WTC11 (cell line): ENCODE data around the gene RAB40B. TPM values are rescaled to one million over a fixed set of nuclear protein-coding genes. Genes with fewer than 3 reads are reported as not detected.

ENCODE experiments used
- ATAC-seq: fragments of 200-7000 bp; cut with Tn5 transposase; 2 replicates; pipeline ENCODE4 v1.10.0; 2021; ENCODE audit warnings: mild to moderate bottlenecking, moderate library complexity
- CTCF ChIA-PET: fragments of 300-600 bp; sonication (Branson Sonifier 250); formaldehyde crosslinking; loops from one replicate; lab custom pipeline; 2021; ENCODE audit warnings: antibody characterized with exemption; lab: Charles Lee
- POLR2A ChIA-PET: fragments of 350-600 bp; sonication (Branson Sonifier 250); formaldehyde crosslinking; loops from one replicate; lab custom pipeline; 2021; ENCODE audit warnings: antibody characterized with exemption; lab: Charles Lee
- DNase-seq: peaks from one replicate; pipeline ENCODE4 v3.0.0; 2021; ENCODE audit warnings: low spot score
- H3K27ac Mint-ChIP-seq: 2 replicates; pipeline ENCODE4 v1.8.0; 2021; ENCODE audit warnings: mixed read lengths
- H3K27me3 Mint-ChIP-seq: 2 replicates; pipeline ENCODE4 v1.8.0; 2021; ENCODE audit warnings: low read depth, mild to moderate bottlenecking, moderate library complexity, mixed read lengths
- H3K36me3 Mint-ChIP-seq: 2 replicates; pipeline ENCODE4 v1.8.0; 2021; ENCODE audit warnings: mixed read lengths
- H3K4me1 Mint-ChIP-seq: 2 replicates; pipeline ENCODE4 v1.8.0; 2022; ENCODE audit warnings: mixed read lengths
- H3K4me3 Mint-ChIP-seq: 2 replicates; pipeline ENCODE4 v1.8.0; 2021; ENCODE audit warnings: mild to moderate bottlenecking, moderate library complexity, mixed read lengths
- H3K9me3 Mint-ChIP-seq: 2 replicates; pipeline ENCODE4 v1.8.0; 2021; ENCODE audit warnings: mixed read lengths
- AFF4 ChIP-seq: sonication (generic); formaldehyde crosslinking; IDR thresholded peaks from 2 replicates; pipeline ENCODE4 v1.8.1; 2023; ENCODE audit warnings: mild to moderate bottlenecking, missing genetic modification reagents, borderline replicate concordance
- CREM ChIP-seq: sonication (generic); formaldehyde crosslinking; IDR thresholded peaks from 2 replicates; pipeline ENCODE4 v1.8.1; 2022; ENCODE audit warnings: mild to moderate bottlenecking, missing genetic modification reagents, moderate library complexity
- FOXK1 ChIP-seq: sonication (generic); formaldehyde crosslinking; IDR thresholded peaks from 2 replicates; pipeline ENCODE4 v1.8.0; 2022; ENCODE audit warnings: mild to moderate bottlenecking, moderate library complexity, missing genetic modification reagents
- GABPB1 ChIP-seq: sonication (generic); formaldehyde crosslinking; IDR thresholded peaks from 2 replicates; pipeline ENCODE4 v1.8.1; 2023; ENCODE audit warnings: mild to moderate bottlenecking, missing genetic modification reagents
- KAT7 ChIP-seq: sonication (generic); formaldehyde crosslinking; IDR thresholded peaks from 2 replicates; pipeline ENCODE4 v1.8.1; 2023; ENCODE audit warnings: missing genetic modification reagents, mild to moderate bottlenecking, borderline replicate concordance
- MAX ChIP-seq: sonication (generic); formaldehyde crosslinking; IDR thresholded peaks from 2 replicates; pipeline ENCODE4 v1.8.0; 2022; ENCODE audit warnings: mild to moderate bottlenecking, missing genetic modification reagents
- MXD4 ChIP-seq: fragments of 250-450 bp; sonication (Bioruptor Pico); IDR thresholded peaks from 2 replicates; pipeline ENCODE4 v1.8.0; 2021; ENCODE audit warnings: mild to moderate bottlenecking, moderate library complexity, borderline replicate concordance
- NFATC4 ChIP-seq: fragments of 250-450 bp; sonication (Bioruptor Pico); IDR thresholded peaks from 2 replicates; pipeline ENCODE4 v1.9.0; 2021; ENCODE audit warnings: mild to moderate bottlenecking
- NR2C2 ChIP-seq: sonication (generic); formaldehyde crosslinking; IDR thresholded peaks from 2 replicates; pipeline ENCODE4 v1.8.0; 2022; ENCODE audit warnings: mild to moderate bottlenecking, missing genetic modification reagents
- OVOL2 ChIP-seq: fragments of 250-450 bp; sonication (Bioruptor Pico); IDR thresholded peaks from 2 replicates; pipeline ENCODE4 v1.9.0; 2021; ENCODE audit warnings: mild to moderate bottlenecking, borderline replicate concordance
- PREB ChIP-seq: sonication (generic); formaldehyde crosslinking; IDR thresholded peaks from 2 replicates; pipeline ENCODE4 v1.8.1; 2022; ENCODE audit warnings: mild to moderate bottlenecking, missing genetic modification reagents, moderate library complexity, borderline replicate concordance
- RELA ChIP-seq: sonication (generic); formaldehyde crosslinking; IDR thresholded peaks from 2 replicates; pipeline ENCODE4 v1.8.1; 2022; ENCODE audit warnings: missing genetic modification reagents, mild to moderate bottlenecking, borderline replicate concordance
- RORB ChIP-seq: fragments of 250-450 bp; sonication (Bioruptor Pico); IDR thresholded peaks from 2 replicates; pipeline ENCODE4 v1.9.0; 2021; ENCODE audit warnings: mild to moderate bottlenecking
- SOX15 ChIP-seq: fragments of 250-450 bp; sonication (Bioruptor Pico); IDR thresholded peaks from 2 replicates; pipeline ENCODE4 v1.9.0; 2021; ENCODE audit warnings: mild to moderate bottlenecking
- ZNF219 ChIP-seq: sonication (generic); formaldehyde crosslinking; IDR thresholded peaks from 2 replicates; pipeline ENCODE4 v1.8.0; 2023; ENCODE audit warnings: missing genetic modification reagents, mild to moderate bottlenecking, borderline replicate concordance
- ZNF281 ChIP-seq: sonication (generic); formaldehyde crosslinking; IDR thresholded peaks from 2 replicates; pipeline ENCODE4 v1.8.0; 2023; ENCODE audit warnings: mild to moderate bottlenecking, missing genetic modification reagents
- ZNF416 ChIP-seq: fragments of 250-450 bp; sonication (Bioruptor Pico); IDR thresholded peaks from 2 replicates; pipeline ENCODE4 v1.9.0; 2021; ENCODE audit warnings: mild to moderate bottlenecking, inconsistent platforms
- ZNF423 ChIP-seq: fragments of 250-450 bp; sonication (Bioruptor Pico); IDR thresholded peaks from 2 replicates; pipeline ENCODE4 v2.1.2; 2022; ENCODE audit warnings: mild to moderate bottlenecking, moderate library complexity
- total RNA-seq: library from RNA; stranded (reverse); gene quantifications from 3 replicates; pipeline ENCODE4 v1.2.3, GENCODE V29; 2021

RAB40B gene
- total RNA-seq, 1 experiment from 2014 or later: 3.1 TPM

- no peak for TF ChIP-seq AFF4 (CRISPR knock-in tag)
- no peak for TF ChIP-seq FOXK1 (CRISPR knock-in tag)
These were observed 762 bp downstream of the RAB40B start (continued) for GRCh38 chr17:82697808-82698064.

- H3K4me1 Mint-ChIP-seq: no peaks in the 10 kb centered on the region
- TF ChIP-seq ZNF416 (CRISPR knock-in tag) (no peak), NR2C2 (CRISPR knock-in tag) (no peak), KAT7 (no peak), MAX (no peak), ZNF423 (CRISPR knock-in tag) (no peak), PREB (CRISPR knock-in tag) (no peak), ZNF219 (no peak), SOX15 (CRISPR knock-in tag) (no peak), MXD4 (CRISPR knock-in tag) (no peak), RORB (CRISPR knock-in tag) (no peak), ZNF281 (no peak), NFATC4 (no peak), GABPB1 (CRISPR knock-in tag) (no peak), CREM (no peak), RELA (CRISPR knock-in tag) (no peak), OVOL2 (CRISPR knock-in tag) (no peak)
- ATAC-seq: no peak; the same call in 1 of the 2 replicates
- H3K4me3 Mint-ChIP-seq: peak overlapping the region; percentile 60
- ChIA-PET POLR2A (no interaction called here), CTCF (interaction anchor here (0.9 to 2.0 kb wide), 5 partner anchors 15 to 71 kb away, joined by 3 to 9 read pairs (median 3); no protein-coding TSS in a partner anchor)
- peak; percentile 38 for DNase-seq
- peaks cover 4% of the 10 kb centered on the region for H3K36me3 Mint-ChIP-seq
- H3K9me3 Mint-ChIP-seq: peaks cover 8% of the 10 kb centered on the region
- H3K27me3 Mint-ChIP-seq: peaks cover 58% of the 10 kb centered on the region
- no peak overlapping the region for H3K27ac Mint-ChIP-seq
These were observed 1.3 kb downstream of the RAB40B start for GRCh38 chr17:82696916-82697807.
